Neural cell (in vitro differentiated cells): ENCODE data around the gene PRDM12. TPM values are rescaled to one million over a fixed set of nuclear protein-coding genes. Genes with fewer than 3 reads are reported as not detected.

Experiments
- H2AFZ ChIP-seq: fragments of 200-600, 300-800 bp; sonication (generic), shearing (Covaris generic); 2 replicates; pipeline ENCODE4 v1.6.0; 2014; ENCODE audit warnings: low read depth, mild to moderate bottlenecking, antibody characterized with exemption, low read length, moderate library complexity
- H3F3A ChIP-seq: fragments of 200-600 bp; shearing (Covaris generic); 2 replicates; pipeline ENCODE4 v1.6.1; 2016; ENCODE audit warnings: mild to moderate bottlenecking, moderate library complexity, mixed read lengths, antibody characterized with exemption, low read length; ENCODE audit not compliant: insufficient read depth, poor library complexity, severe bottlenecking
- H3K27ac ChIP-seq: fragments of 200-600, 300-800 bp; sonication (generic), shearing (Covaris generic); 2 replicates; pipeline ENCODE4 v1.5.1; 2014; ENCODE audit warnings: mild to moderate bottlenecking, low read length, moderate library complexity
- H3K27me3 ChIP-seq: fragments of 300-800, 200-600 bp; sonication (generic), shearing (Covaris generic); 2 replicates; pipeline ENCODE4 v1.6.0; 2014; ENCODE audit warnings: mild to moderate bottlenecking, low read depth, low read length, moderate library complexity; ENCODE audit not compliant: insufficient read depth
- H3K36me3 ChIP-seq: fragments of 300-800, 200-600 bp; sonication (generic), shearing (Covaris generic); 2 replicates; pipeline ENCODE4 v1.5.1; 2014; ENCODE audit warnings: mild to moderate bottlenecking, antibody characterized with exemption, low read length, moderate library complexity; ENCODE audit not compliant: insufficient read depth
- H3K4me2 ChIP-seq: fragments of 300-800, 200-600 bp; sonication (generic), shearing (Covaris generic); 2 replicates; pipeline ENCODE4 v1.6.0; 2014; ENCODE audit warnings: mild to moderate bottlenecking, low read length
- H3K4me3 ChIP-seq: fragments of 300-800, 200-600 bp; sonication (generic), shearing (Covaris generic); 2 replicates; pipeline ENCODE4 v1.5.1; 2014; ENCODE audit warnings: mild to moderate bottlenecking, low read length, moderate library complexity
- H3K79me2 ChIP-seq: fragments of 200-600 bp; shearing (Covaris generic); replicated peaks from 2 replicates; pipeline ENCODE4 v1.6.0; 2014; ENCODE audit warnings: mild to moderate bottlenecking, low read length, moderate library complexity; ENCODE audit not compliant: insufficient read depth
- H3K9ac ChIP-seq: fragments of 300-800, 200-600 bp; sonication (generic), shearing (Covaris generic); 2 replicates; pipeline ENCODE4 v1.6.1; 2016; ENCODE audit warnings: mild to moderate bottlenecking, low read length, mixed read lengths
- H3K9me2 ChIP-seq: fragments of 200-600 bp; shearing (Covaris generic); 2 replicates; pipeline ENCODE4 v1.6.1; 2016; ENCODE audit warnings: mild to moderate bottlenecking, low read length, mixed read lengths; ENCODE audit not compliant: insufficient read depth
- H3K9me3 ChIP-seq: fragments of 200-600, 300-800 bp; sonication (generic), shearing (Covaris generic); 2 replicates; pipeline ENCODE4 v1.6.1; 2016; ENCODE audit warnings: mild to moderate bottlenecking, mixed run types, low read length, moderate library complexity, mixed read lengths
- H4K20me1 ChIP-seq: fragments of 200-600 bp; shearing (Covaris generic); 2 replicates; pipeline ENCODE4 v1.6.1; 2016; ENCODE audit warnings: mild to moderate bottlenecking, mixed run types; ENCODE audit not compliant: insufficient read depth
- CTCF ChIP-seq: fragments of 450-650 bp; IDR thresholded peaks from 2 replicates; pipeline ENCODE4 v1.5.1; 2014; ENCODE audit warnings: antibody characterized with exemption, mild to moderate bottlenecking, moderate library complexity; ENCODE audit not compliant: poor library complexity, severe bottlenecking
- EP300 ChIP-seq: fragments of 450-650 bp; conservative IDR thresholded peaks from 2 replicates; pipeline ENCODE4 v1.6.1; 2014; ENCODE audit warnings: antibody characterized with exemption, mild to moderate bottlenecking, moderate library complexity; ENCODE audit not compliant: poor library complexity, severe bottlenecking
- EZH2 ChIP-seq: fragments of 200-600, 300-800 bp; shearing (Covaris generic), sonication (generic); IDR thresholded peaks from 2 replicates; pipeline ENCODE4 v1.6.1; 2014; ENCODE audit warnings: antibody characterized with exemption, low read length, borderline replicate concordance, mild to moderate bottlenecking; ENCODE audit not compliant: insufficient read depth, poor library complexity, severe bottlenecking
- MXI1 ChIP-seq: fragments of 450-650 bp; conservative IDR thresholded peaks from 2 replicates; pipeline ENCODE4 v1.6.1; 2014; ENCODE audit warnings: antibody characterized with exemption, mild to moderate bottlenecking; ENCODE audit not compliant: poor library complexity, severe bottlenecking
- POLR2AphosphoS5 ChIP-seq: IDR thresholded peaks from 2 replicates; pipeline ENCODE4 v1.6.1; 2012
- RAD21 ChIP-seq: fragments of 450-650 bp; conservative IDR thresholded peaks from 2 replicates; pipeline ENCODE4 v1.6.1; 2014; ENCODE audit warnings: antibody characterized with exemption, mild to moderate bottlenecking, moderate library complexity
- REST ChIP-seq: IDR thresholded peaks from 2 replicates; pipeline ENCODE4 v1.6.1; 2012; ENCODE audit warnings: borderline replicate concordance
- SMC3 ChIP-seq: fragments of 450-650 bp; conservative IDR thresholded peaks from 2 replicates; pipeline ENCODE4 v1.6.1; 2014; ENCODE audit warnings: antibody characterized with exemption, mild to moderate bottlenecking, moderate library complexity; ENCODE audit not compliant: poor library complexity
- TAF1 ChIP-seq: IDR thresholded peaks from 2 replicates; pipeline ENCODE4 v1.6.1; 2012; ENCODE audit warnings: low read depth
- polyA plus RNA-seq: library from polyadenylated mRNA; depleted of rRNA; stranded (reverse); fragments of >200 nt; gene quantifications from 2 replicates; pipeline ENCODE4 v1.2.3, GENCODE V29; 2014

The PRDM12 gene
- polyA plus RNA-seq, 1 donor from 2014 or later: 0.17 TPM

GRCh38 chr9:130698514-130698913, 34.1 kb downstream of the PRDM12 start:
- Histone ChIP-seq H3K4me2 (no peak overlapping the region), H3F3A (no peaks in the 10 kb centered on the region), H3K9me3 (no peaks in the 10 kb centered on the region), H3K36me3 (peaks cover 7% of the 10 kb centered on the region), H3K79me2 (peaks cover 22% of the 10 kb centered on the region), H3K9ac (no peak overlapping the region), H2AFZ (no peak overlapping the region), H3K27ac (no peak overlapping the region), H3K4me3 (no peak overlapping the region), H4K20me1 (no peaks in the 10 kb centered on the region), H3K9me2 (no peaks in the 10 kb centered on the region), H3K27me3 (no peaks in the 10 kb centered on the region)
- TF ChIP-seq EZH2: no peak

GRCh38 chr9:130699047-130699446, 34.7 kb downstream of the PRDM12 start:
- H4K20me1 ChIP-seq: no peaks in the 10 kb centered on the region
- H2AFZ ChIP-seq: no peak overlapping the region
- peaks cover 7% of the 10 kb centered on the region for H3K36me3 ChIP-seq
- H3K9me2 ChIP-seq: no peaks in the 10 kb centered on the region
- H3K9me3 ChIP-seq: no peaks in the 10 kb centered on the region
- no peak overlapping the region for H3K4me2 ChIP-seq
- H3K9ac ChIP-seq: no peak overlapping the region
- H3K27me3 ChIP-seq: no peaks in the 10 kb centered on the region
- H3F3A ChIP-seq: no peaks in the 10 kb centered on the region
- H3K27ac ChIP-seq: no peak overlapping the region
- H3K79me2 ChIP-seq: peaks cover 19% of the 10 kb centered on the region
- TF ChIP-seq RAD21 (no peak), EZH2 (no peak), REST (no peak), MXI1 (no peak), CTCF (no peak), EP300 (no peak), POLR2AphosphoS5 (no peak), SMC3 (no peak), TAF1 (no peak)
- no peak overlapping the region for H3K4me3 ChIP-seq
